ENCODE results near the gene CHSY1. TPM values are rescaled to one million over a fixed set of nuclear protein-coding genes. Genes with fewer than 3 reads are reported as not detected.
A peak's percentile ranks its signal among the peaks of the same experiment; 100 is the strongest.

Gene CHSY1
- total RNA-seq, 1 experiment from 2014 or later: 59.1 TPM

GRCh38 chr15:101277038-101277822 is 25.4 kb upstream of the CHSY1 start, which contains the start of gene SELENOS (continued):
- no peak for TF ChIP-seq SOX15 (CRISPR knock-in tag; IDR thresholded peaks at IDR 0.05)
- TF ChIP-seq GRHL2 (CRISPR knock-in tag; IDR thresholded peaks at IDR 0.05; ENCODE audit: insufficient replicate concordance, severe bottlenecking): no peak
- TF ChIP-seq GTF2I (CRISPR knock-in tag; conservative IDR thresholded peaks at IDR 0.05): no peak
- TF ChIP-seq SMAD4 (CRISPR knock-in tag; IDR thresholded peaks at IDR 0.05): no peak
- no peak for TF ChIP-seq ZNF232 (CRISPR knock-in tag; IDR thresholded peaks at IDR 0.05)
- TF ChIP-seq AFF4 (CRISPR knock-in tag; IDR thresholded peaks at IDR 0.05; ENCODE audit: borderline replicate concordance): no peak
- no peak for TF ChIP-seq HMGA2 (CRISPR knock-in tag; IDR thresholded peaks at IDR 0.05)
- TF ChIP-seq NR2C2 (CRISPR knock-in tag; IDR thresholded peaks at IDR 0.05): no peak
- TF ChIP-seq ZNF416 (CRISPR knock-in tag; IDR thresholded peaks at IDR 0.05): peak; percentile 15; the same call in 1 of the 2 replicates
- no peak for TF ChIP-seq ZNF671 (CRISPR knock-in tag; IDR thresholded peaks at IDR 0.05)
- TF ChIP-seq OVOL2 (CRISPR knock-in tag; IDR thresholded peaks at IDR 0.05; ENCODE audit: borderline replicate concordance): no peak
- TF ChIP-seq TEAD1 (CRISPR knock-in tag; IDR thresholded peaks at IDR 0.05): peak; percentile 89
- peak; percentile 73; the same call in 1 of the 2 replicates for TF ChIP-seq FOXP1 (CRISPR knock-in tag; IDR thresholded peaks at IDR 0.05; ENCODE audit: borderline replicate concordance)
- no peak for TF ChIP-seq ATF3 (CRISPR knock-in tag; conservative IDR thresholded peaks at IDR 0.05)
- TF ChIP-seq ZNF138 (CRISPR knock-in tag; conservative IDR thresholded peaks at IDR 0.05): no peak
- no peak for TF ChIP-seq ZBTB43 (CRISPR knock-in tag; IDR thresholded peaks at IDR 0.05)
- TF ChIP-seq ZNF532 (CRISPR knock-in tag; IDR thresholded peaks at IDR 0.05; ENCODE audit: borderline replicate concordance): no peak
- TF ChIP-seq ATF2 (CRISPR knock-in tag; IDR thresholded peaks at IDR 0.05; ENCODE audit: borderline replicate concordance, low read depth): no peak
- no peak for TF ChIP-seq ZBTB21 (CRISPR knock-in tag; IDR thresholded peaks at IDR 0.05; ENCODE audit: borderline replicate concordance)
- no peak; the same call in 1 of the 2 replicates for TF ChIP-seq KAT7 (CRISPR knock-in tag; IDR thresholded peaks at IDR 0.05; ENCODE audit: borderline replicate concordance)
- TF ChIP-seq USF1 (CRISPR knock-in tag; IDR thresholded peaks at IDR 0.05): no peak
- no peak for TF ChIP-seq RORB (CRISPR knock-in tag; IDR thresholded peaks at IDR 0.05)
- no peak for TF ChIP-seq ATF6 (CRISPR knock-in tag; IDR thresholded peaks at IDR 0.05)
- TF ChIP-seq ZNF263 (CRISPR knock-in tag; IDR thresholded peaks at IDR 0.05; ENCODE audit: low read depth): no peak
- TF ChIP-seq TEAD4 (CRISPR knock-in tag; IDR thresholded peaks at IDR 0.05): no peak

Measured in WTC11 (cell line).